HFFc6 (cell line): Measurements from ENCODE around the gene DOCK2. TPM values are rescaled to one million over a fixed set of nuclear protein-coding genes. Genes with fewer than 3 reads are reported as not detected.

ENCODE experiments used
- DNase-seq: peaks from one replicate; pipeline ENCODE4 v3.0.0-alpha.2; 2018
- H3K27ac Mint-ChIP-seq: 2 replicates; pipeline ENCODE4 v1.8.0; 2020; ENCODE audit warnings: mild to moderate bottlenecking, mixed read lengths
- H3K27me3 Mint-ChIP-seq: 2 replicates; pipeline ENCODE4 v1.8.0; 2021; ENCODE audit warnings: mild to moderate bottlenecking, moderate library complexity, mixed read lengths; ENCODE audit not compliant: insufficient read depth
- H3K36me3 Mint-ChIP-seq: 2 replicates; pipeline ENCODE4 v1.8.0; 2021; ENCODE audit warnings: low read depth, mixed read lengths
- H3K4me1 Mint-ChIP-seq: 2 replicates; pipeline ENCODE4 v1.8.0; 2020; ENCODE audit warnings: low read depth, mixed read lengths
- H3K4me3 Mint-ChIP-seq: 2 replicates; pipeline ENCODE4 v1.8.0; 2020; ENCODE audit warnings: mild to moderate bottlenecking, moderate library complexity, mixed read lengths
- H3K9me3 Mint-ChIP-seq: 2 replicates; pipeline ENCODE4 v1.8.0; 2020; ENCODE audit warnings: mild to moderate bottlenecking, mixed read lengths
- total RNA-seq, 6 experiments: library from RNA; stranded (reverse); fragmentation: NEBNext Ultra II Directional; extraction: Animal tissue kit (Norgen Biotek cat#: 25700); gene quantifications; 2 replicates in 1 of 6; 3 replicates in 5 of 6; pipeline ENCODE4 v1.2.3, GENCODE V29; 2021
- TF ChIP-seq, protein P1 (sequence below): fragments of 200-600 bp; sonication (generic); IDR thresholded peaks from 2 replicates; pipeline ENCODE4 v1.5.0; 2021; ENCODE audit warnings: antibody characterized with exemption, mild to moderate bottlenecking

The DOCK2 gene
- total RNA-seq, 6 experiments from 2014 or later = 1.4 to 6.5 (median 3.0) TPM

DNA sequence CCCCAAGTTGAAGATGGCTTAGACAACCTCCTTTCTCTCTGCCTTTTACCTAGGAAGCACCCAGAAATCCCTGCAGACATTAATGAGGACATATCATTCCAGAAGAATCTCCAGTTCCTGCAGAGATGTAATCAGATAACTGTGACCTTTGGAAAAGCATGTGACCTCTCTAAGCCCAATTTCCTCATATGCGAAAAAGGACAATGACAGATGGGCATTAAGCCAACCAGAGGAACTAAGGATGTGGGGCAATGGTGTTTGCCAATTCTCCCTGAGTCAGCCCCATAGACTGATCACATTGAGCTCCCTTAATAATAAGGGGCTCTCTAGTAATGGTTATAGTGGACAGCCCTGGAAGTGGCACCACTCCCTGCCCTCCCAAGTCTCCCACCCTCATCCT, 458.6 kb downstream of the DOCK2 start:
- peaks cover 15% of the 10 kb centered on the region for H3K27me3 Mint-ChIP-seq

DNA sequence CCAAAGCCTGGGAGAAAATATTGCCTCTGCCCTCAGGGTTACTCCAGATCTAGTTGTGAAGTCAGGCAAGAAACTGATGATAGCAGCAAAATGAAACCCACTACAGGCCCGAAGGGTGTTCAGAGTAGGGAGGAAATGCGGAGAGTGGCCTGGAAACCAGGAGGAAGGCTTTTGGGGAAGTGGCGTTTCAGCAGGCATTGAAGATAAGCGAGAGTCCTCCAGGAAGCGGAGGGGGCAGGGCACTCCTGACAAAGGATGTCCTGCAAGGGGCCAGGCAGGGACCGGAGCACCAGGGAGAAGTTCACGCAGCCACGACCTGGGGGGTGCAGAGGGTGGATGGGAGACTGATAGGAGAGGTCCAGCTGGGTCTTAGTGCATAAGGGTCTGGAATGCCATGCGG, 460.9 kb downstream of the DOCK2 start:
- Mint-ChIP-seq H3K4me1 (peaks cover 25% of the 10 kb centered on the region), H3K27ac (no peak overlapping the region), H3K27me3 (peaks cover 11% of the 10 kb centered on the region), H3K4me3 (no peak overlapping the region), H3K9me3 (peaks cover 8% of the 10 kb centered on the region; the same call in 1 of the 2 replicates), H3K36me3 (no peaks in the 10 kb centered on the region)
- no peak for DNase-seq
- TF ChIP-seq, protein P1, sequence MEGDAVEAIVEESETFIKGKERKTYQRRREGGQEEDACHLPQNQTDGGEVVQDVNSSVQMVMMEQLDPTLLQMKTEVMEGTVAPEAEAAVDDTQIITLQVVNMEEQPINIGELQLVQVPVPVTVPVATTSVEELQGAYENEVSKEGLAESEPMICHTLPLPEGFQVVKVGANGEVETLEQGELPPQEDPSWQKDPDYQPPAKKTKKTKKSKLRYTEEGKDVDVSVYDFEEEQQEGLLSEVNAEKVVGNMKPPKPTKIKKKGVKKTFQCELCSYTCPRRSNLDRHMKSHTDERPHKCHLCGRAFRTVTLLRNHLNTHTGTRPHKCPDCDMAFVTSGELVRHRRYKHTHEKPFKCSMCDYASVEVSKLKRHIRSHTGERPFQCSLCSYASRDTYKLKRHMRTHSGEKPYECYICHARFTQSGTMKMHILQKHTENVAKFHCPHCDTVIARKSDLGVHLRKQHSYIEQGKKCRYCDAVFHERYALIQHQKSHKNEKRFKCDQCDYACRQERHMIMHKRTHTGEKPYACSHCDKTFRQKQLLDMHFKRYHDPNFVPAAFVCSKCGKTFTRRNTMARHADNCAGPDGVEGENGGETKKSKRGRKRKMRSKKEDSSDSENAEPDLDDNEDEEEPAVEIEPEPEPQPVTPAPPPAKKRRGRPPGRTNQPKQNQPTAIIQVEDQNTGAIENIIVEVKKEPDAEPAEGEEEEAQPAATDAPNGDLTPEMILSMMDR = no peak

More for the DNA sequence above, 458.6 kb downstream of the DOCK2 start:
- peak; percentile 5 for DNase-seq
- peaks cover 8% of the 10 kb centered on the region; the same call in 1 of the 2 replicates for H3K9me3 Mint-ChIP-seq
- no peak overlapping the region for H3K27ac Mint-ChIP-seq
- no peak overlapping the region for H3K4me3 Mint-ChIP-seq
- H3K4me1 Mint-ChIP-seq = peaks cover 25% of the 10 kb centered on the region
- TF ChIP-seq, protein P1 = no peak
- no peaks in the 10 kb centered on the region for H3K36me3 Mint-ChIP-seq

GRCh38 chr5:170100066-170100943, 463.2 kb downstream of the DOCK2 start:
- Mint-ChIP-seq H3K27ac (no peak overlapping the region), H3K4me1 (peaks cover 21% of the 10 kb centered on the region)
- TF ChIP-seq, protein P1 = peak; percentile 87

GRCh38 chr5:170103447-170103846, 466.4 kb downstream of the DOCK2 start:
- H3K9me3 Mint-ChIP-seq = peaks cover 8% of the 10 kb centered on the region; the same call in 1 of the 2 replicates
- H3K36me3 Mint-ChIP-seq = no peaks in the 10 kb centered on the region
- DNase-seq = no peak
- peaks cover 6% of the 10 kb centered on the region for H3K4me1 Mint-ChIP-seq
- H3K27me3 Mint-ChIP-seq = peaks cover 19% of the 10 kb centered on the region
- no peak overlapping the region for H3K4me3 Mint-ChIP-seq
- TF ChIP-seq, protein P1 = no peak
- H3K27ac Mint-ChIP-seq = no peak overlapping the region

More at GRCh38 chr5:170100066-170100943, 463.2 kb downstream of the DOCK2 start:
- peak; percentile 56 for DNase-seq
- peaks cover 8% of the 10 kb centered on the region; the same call in 1 of the 2 replicates for H3K9me3 Mint-ChIP-seq
- no peaks in the 10 kb centered on the region for H3K36me3 Mint-ChIP-seq
- H3K4me3 Mint-ChIP-seq = peak overlapping the region; percentile 40; the same call in 1 of the 2 replicates
- peaks cover 8% of the 10 kb centered on the region for H3K27me3 Mint-ChIP-seq

DNA sequence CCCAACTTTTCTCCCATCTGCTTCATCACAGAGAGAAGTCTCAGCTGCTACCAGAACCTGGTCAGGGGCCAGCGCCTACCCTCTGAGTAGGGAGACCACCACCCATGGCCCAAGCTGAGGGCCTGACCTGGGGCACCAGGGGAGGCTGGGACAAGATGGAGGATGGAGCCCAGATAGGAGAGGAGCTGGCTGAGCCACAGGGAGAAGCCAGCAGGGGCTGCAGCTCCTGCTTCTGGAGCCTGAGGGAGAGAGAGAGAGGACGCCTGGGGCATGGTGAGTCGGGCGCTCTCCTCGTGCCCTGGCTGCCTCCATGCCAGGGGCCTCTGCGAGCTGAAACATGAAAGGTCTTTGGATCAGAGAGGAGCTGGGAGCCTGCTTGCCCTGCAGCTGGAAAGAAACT, 467.2 kb downstream of the DOCK2 start:
- TF ChIP-seq, protein P1 = no peak
- no peak overlapping the region for H3K27ac Mint-ChIP-seq
- peaks cover 6% of the 10 kb centered on the region for H3K4me1 Mint-ChIP-seq
- peaks cover 2% of the 10 kb centered on the region; the same call in 1 of the 2 replicates for H3K9me3 Mint-ChIP-seq
- H3K36me3 Mint-ChIP-seq = no peaks in the 10 kb centered on the region
- no peak overlapping the region for H3K4me3 Mint-ChIP-seq
- DNase-seq = no peak
- H3K27me3 Mint-ChIP-seq = peaks cover 19% of the 10 kb centered on the region
